Left renal cortex interstitium (tissue), 4 donors: ENCODE data around the gene PIK3CD. TPM values are rescaled to one million over a fixed set of nuclear protein-coding genes. Genes with fewer than 3 reads are reported as not detected.

ENCODE experiments used
- DNase-seq, 4 donors: peaks; one replicate each; pipeline ENCODE4 v3.0.0-alpha.2; 2013; ENCODE audit warnings: low read depth in 4 of 4, low spot score in 2 of 4, missing footprints in 1 of 4
- polyA plus RNA-seq, 4 donors: library from polyadenylated mRNA; unstranded; fragments of 120-200 nt; gene quantifications; one replicate each; pipeline ENCODE4 v1.2.1, GENCODE V29; 2013; ENCODE audit not compliant: insufficient read length in 4 of 4

The PIK3CD gene
- 1 to 10 TPM; 5.9 to 9.6 (median 7.4) TPM for polyA plus RNA-seq

GRCh38 chr1:9651565-9652378, at the start of gene PIK3CD:
Gene PIK3CD, plus strand, starts transcription at chr1:9651731. Its CDS starts 58,725 bp downstream, at chr1:9710456.
- DNase-seq = peak in 1 of 4 donors; percentile 41

GRCh38 chr1:9601942-9602793, 49.4 kb upstream of the PIK3CD start:
- no peak for DNase-seq

GRCh38 chr1:9602794-9603167, 48.8 kb upstream of the PIK3CD start:
- no peak for DNase-seq

- no peak for DNase-seq
Measured at GRCh38 chr1:9603307-9603706, 48.2 kb upstream of the PIK3CD start.

- no peak for DNase-seq
Measured at GRCh38 chr1:9603766-9604753, 47.5 kb upstream of the PIK3CD start.

- DNase-seq = no peak
Measured at GRCh38 chr1:9604836-9605235, 46.7 kb upstream of the PIK3CD start.

GRCh38 chr1:9605946-9606455, 45.5 kb upstream of the PIK3CD start:
- DNase-seq = no peak

- no peak for DNase-seq
Measured at GRCh38 chr1:9606458-9606857, 45.1 kb upstream of the PIK3CD start.

- DNase-seq = no peak
Measured at GRCh38 chr1:9606948-9607347, 44.6 kb upstream of the PIK3CD start.

GRCh38 chr1:9607352-9607751, 44.2 kb upstream of the PIK3CD start:
- no peak for DNase-seq

- no peak for DNase-seq
Measured at GRCh38 chr1:9609998-9610397, 41.5 kb upstream of the PIK3CD start.

GRCh38 chr1:9610548-9610947, 41.0 kb upstream of the PIK3CD start:
- DNase-seq = no peak

- DNase-seq = no peak
Measured at GRCh38 chr1:9611716-9612115, 39.8 kb upstream of the PIK3CD start.

- no peak for DNase-seq
Measured at GRCh38 chr1:9612162-9612845, 39.2 kb upstream of the PIK3CD start.

- no peak for DNase-seq
Measured at GRCh38 chr1:9612871-9613624, 38.5 kb upstream of the PIK3CD start.

GRCh38 chr1:9613625-9614299, 37.8 kb upstream of the PIK3CD start:
- DNase-seq = no peak

GRCh38 chr1:9615316-9616063, 36.0 kb upstream of the PIK3CD start:
- DNase-seq = no peak
